Measurements from ENCODE around the gene HNF4A.

Gene HNF4A

DNA sequence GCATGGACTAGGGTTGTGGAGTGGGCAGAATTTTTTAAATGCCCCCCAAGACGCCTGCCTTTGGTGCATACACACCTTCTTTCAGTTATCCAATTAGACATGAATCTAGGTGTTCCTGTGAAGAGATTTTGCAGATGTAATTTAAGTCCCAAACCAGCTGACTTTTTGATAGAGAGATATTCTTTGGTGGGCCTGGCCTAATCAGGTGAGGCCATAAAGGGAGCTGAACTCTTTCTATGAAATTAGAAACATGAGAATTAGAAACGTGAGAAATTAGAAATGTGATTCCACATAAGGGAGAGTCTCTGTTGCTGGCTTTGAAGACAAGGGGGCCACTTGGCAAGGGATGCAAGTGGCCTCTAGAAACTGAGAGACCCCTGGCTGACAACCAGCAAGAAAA is 83.8 kb downstream of the HNF4A start:
- H3K4me3 Mint-ChIP-seq = no peak overlapping the region
- no peaks in the 10 kb centered on the region for H3K9me3 Mint-ChIP-seq
- H3K36me3 Mint-ChIP-seq (ENCODE audit: insufficient read depth) = no peaks in the 10 kb centered on the region
- ATAC-seq (replicated peaks; ENCODE audit: extremely low read depth, poor library complexity, severe bottlenecking) (no peak), DNase-seq (ENCODE audit: low spot score in 2 of 2) (no peak)
- peaks cover 35% of the 10 kb centered on the region for H3K27me3 Mint-ChIP-seq
- H3K27ac Mint-ChIP-seq (ENCODE audit: low read depth) = no peak overlapping the region
- H3K4me1 Mint-ChIP-seq = no peaks in the 10 kb centered on the region

DNA sequence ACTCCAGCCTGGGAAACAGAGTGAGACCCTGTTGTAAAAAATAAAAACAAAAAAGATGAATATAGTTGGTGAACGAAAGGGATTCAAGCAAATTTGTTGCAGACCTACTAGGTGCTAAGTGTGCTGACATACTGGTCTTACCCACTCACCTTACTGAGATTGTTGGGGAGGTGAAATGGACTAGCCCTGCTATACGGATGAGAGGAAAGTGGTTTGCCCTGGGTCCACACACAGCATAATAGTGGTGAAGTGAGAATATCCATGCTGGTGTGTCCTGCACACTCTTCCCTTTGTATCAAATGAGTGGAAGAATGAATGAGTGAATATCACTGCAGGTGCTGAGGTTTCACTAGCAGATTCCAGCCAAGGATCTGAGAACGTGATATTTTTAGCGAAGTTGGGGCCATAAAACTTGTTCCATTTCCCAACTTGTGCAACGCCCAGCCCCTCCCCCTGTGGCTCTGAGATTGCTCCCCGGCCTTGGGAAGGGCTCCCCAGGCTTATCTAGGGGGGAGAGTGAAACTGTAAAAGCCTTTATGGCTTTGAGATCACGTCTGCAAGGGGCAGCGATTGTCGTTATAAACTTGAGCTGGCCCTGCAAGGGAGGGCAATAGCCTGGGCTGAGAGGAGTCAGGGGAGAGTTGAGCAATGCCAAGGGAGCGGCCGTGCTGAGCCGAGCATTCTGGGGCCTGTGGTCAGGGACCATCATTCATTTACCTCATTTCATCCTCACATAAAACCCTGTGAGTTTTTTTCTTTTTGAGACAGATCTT is 87.0 kb downstream of the HNF4A start:
- Mint-ChIP-seq H3K4me3 (no peak overlapping the region), H3K4me1 (no peaks in the 10 kb centered on the region), H3K36me3 (ENCODE audit: insufficient read depth) (no peaks in the 10 kb centered on the region), H3K27ac (ENCODE audit: low read depth) (no peak overlapping the region), H3K9me3 (no peaks in the 10 kb centered on the region), H3K27me3 (peaks cover 46% of the 10 kb centered on the region)
- DNase-seq (ENCODE audit: low spot score in 2 of 2) = no peak
- ATAC-seq (replicated peaks; ENCODE audit: extremely low read depth, poor library complexity, severe bottlenecking) = no peak

DNA sequence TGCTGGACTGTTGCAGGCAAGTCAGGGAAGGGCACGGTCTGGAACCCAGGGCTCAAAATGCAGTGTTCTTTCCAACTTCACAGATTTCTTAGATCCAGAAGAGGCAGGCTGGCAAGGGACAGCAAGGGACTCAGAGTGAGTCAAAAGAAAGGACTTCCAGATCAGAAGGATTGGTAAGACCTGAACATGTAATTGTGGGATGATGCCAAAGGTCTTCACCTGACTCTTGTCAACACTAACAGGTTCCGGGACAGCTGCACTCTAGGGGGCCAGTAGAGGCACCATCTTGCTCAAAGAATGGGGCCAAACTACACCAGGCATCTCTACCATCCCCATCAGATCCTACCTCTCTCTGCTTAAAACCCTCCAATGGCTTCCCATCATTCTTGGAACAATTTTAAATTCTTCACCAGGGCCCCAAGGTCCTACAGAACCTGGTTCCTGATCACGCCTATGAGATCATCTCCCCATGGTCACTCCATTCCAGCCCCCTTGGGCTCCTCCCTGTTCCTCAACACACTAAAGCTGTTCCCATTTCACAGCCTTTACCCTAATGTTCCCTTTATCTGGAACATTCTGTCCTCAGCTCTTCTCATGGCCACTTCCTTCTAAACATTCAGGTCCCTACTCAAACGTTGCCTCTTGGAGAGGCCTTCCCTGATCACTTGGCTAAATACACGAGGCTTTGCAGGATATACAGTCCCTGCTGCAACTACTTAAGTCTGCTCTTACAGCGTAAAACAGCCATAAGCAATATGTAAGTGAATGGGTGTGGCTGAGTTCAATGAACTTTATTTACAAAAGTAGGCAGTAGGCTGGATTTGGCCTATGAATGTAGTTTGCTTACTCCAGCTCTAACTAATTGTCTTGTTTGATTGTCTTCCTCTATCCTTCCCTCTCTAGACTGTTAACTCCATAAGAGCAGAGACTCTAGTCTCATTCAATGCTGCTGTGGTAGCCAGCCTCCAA is 90.5 kb downstream of the HNF4A start:
- Mint-ChIP-seq H3K9me3 (no peaks in the 10 kb centered on the region), H3K4me1 (no peaks in the 10 kb centered on the region), H3K27ac (ENCODE audit: low read depth) (no peak overlapping the region), H3K36me3 (ENCODE audit: insufficient read depth) (no peaks in the 10 kb centered on the region), H3K27me3 (peaks cover 28% of the 10 kb centered on the region), H3K4me3 (no peak overlapping the region)
- ATAC-seq (replicated peaks; ENCODE audit: extremely low read depth, poor library complexity, severe bottlenecking) (no peak), DNase-seq (ENCODE audit: low spot score in 2 of 2) (no peak)

DNA sequence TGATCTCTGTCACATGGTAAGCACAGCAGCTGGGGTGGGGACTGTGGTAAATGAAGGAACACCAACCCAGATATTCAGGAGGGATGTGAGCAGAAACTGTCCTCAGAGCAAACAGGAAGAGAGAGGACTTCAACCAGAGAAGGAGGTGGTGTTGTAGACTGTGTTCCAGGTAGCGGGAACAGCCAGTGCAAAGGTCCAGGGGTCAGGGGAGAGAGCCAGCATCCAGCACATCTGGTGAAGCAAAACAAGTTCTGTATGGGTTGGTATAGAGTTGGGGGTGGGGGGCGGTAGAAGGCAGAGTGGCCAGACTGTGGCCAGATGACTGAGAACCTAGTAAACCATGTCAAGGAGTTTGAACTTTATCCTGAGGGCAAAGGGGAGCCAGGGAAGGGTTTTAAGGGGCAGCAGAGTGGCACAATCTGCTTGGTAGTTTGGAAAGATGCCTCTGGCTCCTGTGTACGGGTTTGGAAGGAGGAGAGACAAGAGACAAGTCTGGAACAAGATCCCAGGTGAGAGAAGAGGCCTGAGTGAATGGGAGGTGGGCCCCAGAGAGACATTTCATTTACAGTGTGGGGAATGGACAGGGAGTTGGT is 92.4 kb downstream of the HNF4A start:
- H3K27ac Mint-ChIP-seq (ENCODE audit: low read depth) = no peak overlapping the region
- no peak overlapping the region for H3K4me3 Mint-ChIP-seq
- H3K9me3 Mint-ChIP-seq = no peaks in the 10 kb centered on the region
- H3K36me3 Mint-ChIP-seq (ENCODE audit: insufficient read depth) = no peaks in the 10 kb centered on the region
- no peak for DNase-seq (ENCODE audit: low spot score in 2 of 2)
- H3K27me3 Mint-ChIP-seq = peaks cover 15% of the 10 kb centered on the region
- no peak for ATAC-seq (replicated peaks; ENCODE audit: extremely low read depth, poor library complexity, severe bottlenecking)
- no peaks in the 10 kb centered on the region for H3K4me1 Mint-ChIP-seq

DNA sequence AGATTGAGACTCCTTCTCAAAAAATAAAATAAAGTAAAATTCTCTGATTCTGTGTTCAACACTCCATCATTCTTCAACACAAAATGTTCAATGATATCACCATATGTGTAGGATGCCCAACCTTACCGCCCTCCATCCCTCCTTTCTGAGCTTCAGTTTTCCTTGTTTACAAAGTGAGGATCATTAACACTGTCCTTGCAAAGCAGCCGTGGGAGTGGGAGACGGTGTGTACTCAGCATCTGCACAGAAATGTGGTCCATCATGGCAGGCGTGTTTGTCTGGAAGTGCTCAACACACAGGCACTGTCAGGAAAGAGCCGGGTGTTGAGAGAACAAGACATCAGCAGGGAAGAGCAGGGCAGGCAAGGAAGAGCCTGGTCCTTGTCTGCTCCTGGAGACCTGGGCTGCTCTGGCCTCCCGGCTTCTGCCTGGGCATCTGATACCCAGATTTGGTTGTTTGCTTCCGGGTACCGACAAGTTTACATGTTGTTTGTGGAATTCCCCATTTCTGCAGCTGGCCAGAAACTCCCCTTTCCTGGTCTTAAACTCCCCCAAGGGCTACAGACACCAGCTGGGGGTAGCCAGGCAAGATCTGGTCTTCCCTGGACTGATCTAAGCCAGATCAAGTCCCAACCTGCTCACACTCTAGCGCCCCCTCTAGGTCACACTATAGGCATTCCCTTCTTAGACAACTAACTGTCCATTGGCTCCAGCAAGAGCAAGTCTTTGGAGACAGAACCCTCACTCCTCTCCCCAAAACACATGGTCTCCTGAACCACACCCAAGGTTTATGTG is 93.5 kb downstream of the HNF4A start:
- no peak overlapping the region for H3K4me3 Mint-ChIP-seq
- DNase-seq (ENCODE audit: low spot score in 2 of 2) = no peak
- H3K27ac Mint-ChIP-seq (ENCODE audit: low read depth) = no peak overlapping the region

DNA sequence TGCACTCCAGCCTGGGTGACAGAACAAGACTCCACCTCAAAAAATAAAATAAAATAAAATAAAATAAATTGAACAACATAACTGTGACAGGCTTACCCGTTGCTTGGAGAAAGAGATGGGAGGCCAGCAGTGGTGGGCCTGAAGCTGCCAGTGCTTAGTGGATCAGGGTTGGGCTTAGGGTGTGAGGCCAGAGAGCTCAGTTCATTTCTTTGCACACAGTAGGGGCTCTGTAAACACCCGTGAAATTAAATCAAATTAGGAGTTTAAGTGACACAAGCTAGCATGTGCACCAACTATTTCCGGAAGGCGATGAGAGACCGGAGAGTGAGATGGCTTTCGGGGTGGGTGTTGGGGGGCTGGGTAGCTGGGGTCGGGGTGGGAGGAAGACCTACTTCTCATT is 94.4 kb downstream of the HNF4A start:
- no peak overlapping the region for H3K27ac Mint-ChIP-seq (ENCODE audit: low read depth)
- DNase-seq (ENCODE audit: low spot score in 2 of 2) (no peak), ATAC-seq (replicated peaks; ENCODE audit: extremely low read depth, poor library complexity, severe bottlenecking) (no peak)
- peaks cover 15% of the 10 kb centered on the region for H3K27me3 Mint-ChIP-seq
- H3K4me3 Mint-ChIP-seq = no peak overlapping the region
- no peaks in the 10 kb centered on the region for H3K9me3 Mint-ChIP-seq
- no peaks in the 10 kb centered on the region for H3K4me1 Mint-ChIP-seq
- no peaks in the 10 kb centered on the region for H3K36me3 Mint-ChIP-seq (ENCODE audit: insufficient read depth)

More for the DNA sequence above, 93.5 kb downstream of the HNF4A start:
- no peaks in the 10 kb centered on the region for H3K4me1 Mint-ChIP-seq
- ATAC-seq (replicated peaks; ENCODE audit: extremely low read depth, poor library complexity, severe bottlenecking) = no peak
- H3K27me3 Mint-ChIP-seq = peaks cover 15% of the 10 kb centered on the region
- no peaks in the 10 kb centered on the region for H3K9me3 Mint-ChIP-seq
- no peaks in the 10 kb centered on the region for H3K36me3 Mint-ChIP-seq (ENCODE audit: insufficient read depth)

DNA sequence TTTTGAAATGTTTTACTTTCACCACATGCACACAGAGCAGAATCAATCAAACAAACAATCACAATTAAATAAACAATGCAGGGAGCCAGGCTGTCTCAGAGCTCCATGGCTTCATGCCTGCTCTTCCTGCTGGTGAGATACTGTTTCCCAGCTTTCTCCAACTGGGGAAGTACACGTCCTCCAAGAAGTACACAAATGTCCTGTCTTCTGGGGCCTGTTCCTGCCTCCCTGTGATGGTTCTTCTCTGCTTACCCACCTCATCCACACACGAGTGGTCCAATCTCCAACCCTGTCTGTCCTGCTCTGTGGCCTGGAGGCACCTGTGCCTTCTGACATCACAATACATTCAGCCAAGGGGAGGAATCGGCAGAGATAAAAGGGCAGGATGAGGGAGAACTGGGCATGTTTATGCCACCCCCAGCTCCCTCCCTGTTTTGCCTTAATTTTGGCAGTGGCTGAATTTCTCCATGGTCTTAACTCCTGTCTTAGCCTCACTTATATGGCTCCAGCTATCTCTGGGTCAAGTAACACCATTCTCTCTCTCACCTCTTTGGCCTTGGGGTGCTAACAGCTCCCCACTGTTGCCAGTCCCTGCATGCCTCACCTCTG is 94.9 kb downstream of the HNF4A start:
- Mint-ChIP-seq H3K4me1 (no peaks in the 10 kb centered on the region), H3K27ac (ENCODE audit: low read depth) (no peak overlapping the region), H3K4me3 (no peak overlapping the region), H3K9me3 (no peaks in the 10 kb centered on the region), H3K27me3 (peaks cover 12% of the 10 kb centered on the region), H3K36me3 (ENCODE audit: insufficient read depth) (no peaks in the 10 kb centered on the region)
- DNase-seq (ENCODE audit: low spot score in 2 of 2) = no peak
- no peak for ATAC-seq (replicated peaks; ENCODE audit: extremely low read depth, poor library complexity, severe bottlenecking)

DNA sequence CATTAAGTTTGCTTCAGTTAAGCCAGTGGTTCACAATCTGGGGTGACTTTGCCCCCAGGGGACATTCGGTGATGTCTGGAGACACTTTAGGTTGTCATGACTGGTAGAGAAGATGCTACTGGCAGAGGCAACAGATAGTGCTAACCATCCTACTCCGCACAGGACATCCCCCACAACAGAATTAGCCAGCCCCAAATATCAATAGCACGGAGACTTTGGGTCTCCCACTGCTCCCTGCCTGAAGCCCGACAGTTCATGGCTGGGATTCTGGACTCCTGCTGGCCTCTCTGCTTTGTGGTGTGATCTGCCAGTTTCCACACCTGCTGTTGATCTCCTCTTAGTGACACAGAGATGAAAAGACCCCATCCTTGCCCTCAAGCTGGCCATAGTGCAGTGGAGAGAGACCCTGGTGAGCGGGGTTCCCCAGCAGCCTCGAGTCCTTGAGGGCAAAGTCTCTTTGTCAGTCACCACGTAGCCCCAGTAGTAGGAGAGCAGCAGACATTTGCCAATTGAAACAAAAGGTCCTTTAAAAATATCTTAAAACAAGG is 95.5 kb downstream of the HNF4A start:
- H3K9me3 Mint-ChIP-seq = no peaks in the 10 kb centered on the region
- no peaks in the 10 kb centered on the region for H3K4me1 Mint-ChIP-seq
- H3K27me3 Mint-ChIP-seq = peaks cover 6% of the 10 kb centered on the region
- DNase-seq (ENCODE audit: low spot score in 2 of 2) (no peak), ATAC-seq (replicated peaks; ENCODE audit: extremely low read depth, poor library complexity, severe bottlenecking) (no peak)
- no peaks in the 10 kb centered on the region for H3K36me3 Mint-ChIP-seq (ENCODE audit: insufficient read depth)
- H3K4me3 Mint-ChIP-seq = no peak overlapping the region
- H3K27ac Mint-ChIP-seq (ENCODE audit: low read depth) = no peak overlapping the region

DNA sequence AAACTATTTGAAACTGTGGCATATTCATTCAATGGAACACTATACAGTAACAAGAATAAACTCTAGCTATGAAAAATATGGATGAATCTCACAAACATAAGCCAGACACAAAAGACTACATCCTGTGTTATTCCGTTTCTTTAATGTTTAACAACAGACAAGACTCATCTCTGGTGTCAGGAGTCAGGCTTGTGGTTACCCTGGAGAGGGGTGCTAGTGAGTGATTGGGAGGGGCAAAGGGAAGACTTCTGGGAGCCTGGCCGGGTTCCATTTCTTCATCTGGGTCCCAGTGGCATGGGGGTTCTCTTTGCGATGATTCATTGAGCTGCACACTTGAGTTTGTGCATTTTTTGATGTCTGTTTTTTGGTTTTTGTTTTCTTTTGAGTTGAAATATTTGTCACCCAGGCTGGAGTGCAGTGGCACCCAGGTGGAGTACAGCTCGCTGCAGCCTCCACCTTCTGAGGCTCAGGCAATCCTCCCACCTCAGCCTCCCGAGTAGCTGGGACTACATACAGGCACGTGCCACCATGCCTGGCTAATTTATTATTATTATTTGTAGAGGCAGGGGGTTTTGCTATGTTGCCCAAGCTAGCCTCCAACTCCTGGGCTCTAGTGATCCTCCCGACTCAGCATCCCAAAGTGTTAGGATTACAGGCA is 98.9 kb downstream of the HNF4A start:
- DNase-seq (ENCODE audit: low spot score in 2 of 2) = no peak
- Mint-ChIP-seq H3K4me1 (no peaks in the 10 kb centered on the region), H3K27ac (ENCODE audit: low read depth) (no peak overlapping the region), H3K9me3 (no peaks in the 10 kb centered on the region), H3K27me3 (no peaks in the 10 kb centered on the region), H3K36me3 (ENCODE audit: insufficient read depth) (no peaks in the 10 kb centered on the region), H3K4me3 (no peak overlapping the region)
- no peak for ATAC-seq (replicated peaks; ENCODE audit: extremely low read depth, poor library complexity, severe bottlenecking)

DNA sequence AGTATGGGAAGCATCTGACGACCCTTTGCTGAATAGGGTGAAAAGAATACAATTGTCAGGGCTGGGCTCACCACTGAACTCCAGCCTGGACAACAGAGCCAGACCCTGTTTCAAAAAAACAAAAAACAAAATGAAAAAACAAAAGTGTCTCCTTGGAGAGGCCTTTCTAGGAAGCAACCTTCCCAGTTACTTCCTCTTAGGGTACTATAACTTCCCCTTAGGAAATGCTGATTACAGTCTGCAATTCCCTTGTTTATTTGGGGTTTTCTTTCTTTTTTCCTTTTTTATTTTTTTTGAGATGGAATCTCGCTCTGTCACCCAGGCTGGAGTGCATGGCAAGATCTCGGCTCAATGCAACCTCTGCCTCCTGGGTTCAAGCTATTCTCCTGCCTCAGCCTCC is 99.6 kb downstream of the HNF4A start:
- H3K36me3 Mint-ChIP-seq (ENCODE audit: insufficient read depth) = no peaks in the 10 kb centered on the region
- no peak for DNase-seq (ENCODE audit: low spot score in 2 of 2)
- H3K4me1 Mint-ChIP-seq = no peaks in the 10 kb centered on the region
- H3K27ac Mint-ChIP-seq (ENCODE audit: low read depth) = no peak overlapping the region
- H3K9me3 Mint-ChIP-seq = no peaks in the 10 kb centered on the region
- ATAC-seq (replicated peaks; ENCODE audit: extremely low read depth, poor library complexity, severe bottlenecking) = no peak
- H3K27me3 Mint-ChIP-seq = no peaks in the 10 kb centered on the region
- H3K4me3 Mint-ChIP-seq = no peak overlapping the region

DNA sequence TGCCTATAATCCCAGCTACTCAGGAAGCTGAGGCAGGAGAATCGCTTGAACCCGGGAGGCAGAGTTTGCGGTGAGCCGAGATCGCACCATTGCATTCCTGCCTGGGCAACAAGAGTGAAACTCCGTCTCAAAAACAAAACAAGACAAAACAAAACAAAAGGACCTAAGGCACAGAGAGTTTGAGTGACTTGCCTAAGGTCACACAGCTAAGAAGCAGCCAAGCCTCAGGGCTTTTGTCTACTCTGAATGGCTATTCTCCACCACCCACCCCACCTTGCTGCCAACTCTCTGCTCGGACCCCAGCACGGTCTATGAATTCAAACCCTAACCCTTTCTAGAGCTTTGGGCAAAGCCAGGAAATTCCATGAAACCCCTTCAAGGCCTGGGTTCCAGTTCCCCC is 101.1 kb downstream of the HNF4A start:
- H3K36me3 Mint-ChIP-seq (ENCODE audit: insufficient read depth) = no peaks in the 10 kb centered on the region
- no peaks in the 10 kb centered on the region for H3K9me3 Mint-ChIP-seq
- ATAC-seq (replicated peaks; ENCODE audit: extremely low read depth, poor library complexity, severe bottlenecking) (no peak), DNase-seq (ENCODE audit: low spot score in 2 of 2) (no peak)
- no peak overlapping the region for H3K4me3 Mint-ChIP-seq
- no peak overlapping the region for H3K27ac Mint-ChIP-seq (ENCODE audit: low read depth)
- no peaks in the 10 kb centered on the region for H3K4me1 Mint-ChIP-seq
- no peaks in the 10 kb centered on the region for H3K27me3 Mint-ChIP-seq
